SIG-M5 (cell line): ENCODE data around the gene HBG1.
A peak's percentile ranks its signal among the peaks of the same experiment; 100 is the strongest.

Source experiments
- DNase-seq: peaks from one replicate; lab custom pipeline; 2025; lab: John Stamatoyannopoulos, UW

Gene HBG1

GRCh38 chr11:5226732-5227310, 22.8 kb downstream of the HBG1 start, which contains the start of gene HBB:
TSS of gene HBB (minus strand) at chr11:5227071. CDS start at chr11:5227021, 50 bp downstream.
- DNase-seq, result peak; percentile 13

GRCh38 chr11:5225480-5225871, 24.2 kb downstream of the HBG1 start:
- DNase-seq, result no peak

- no peak for DNase-seq
Measured at GRCh38 chr11:5224538-5225479, 24.8 kb downstream of the HBG1 start.

- DNase-seq, result no peak
Measured at GRCh38 chr11:5223686-5224085, 26.0 kb downstream of the HBG1 start.

GRCh38 chr11:5223146-5223545, 26.5 kb downstream of the HBG1 start:
- DNase-seq, result no peak

- no peak for DNase-seq
Measured at GRCh38 chr11:5210376-5210885, 39.2 kb downstream of the HBG1 start.

GRCh38 chr11:5204787-5205186, 44.9 kb downstream of the HBG1 start:
- no peak for DNase-seq

- no peak for DNase-seq
Measured at GRCh38 chr11:5203366-5203765, 46.3 kb downstream of the HBG1 start.

GRCh38 chr11:5200582-5200981, 49.1 kb downstream of the HBG1 start, which contains the start of gene OR51V1:
TSS of gene OR51V1 (minus strand) at chr11:5200682. CDS start at chr11:5200682, 0 bp downstream.
- DNase-seq, result no peak

GRCh38 chr11:5198285-5198684, 51.4 kb downstream of the HBG1 start:
- DNase-seq, result no peak
